IPS-18a (cell line): ENCODE results near the gene FMOD.
"Not testable (repeated sequence)": the region's sequence is repeated elsewhere in the genome, so short reads cannot be mapped to it uniquely, and the experiment has no call there.

Experiments used
- H3K27ac ChIP-seq: one replicate; pipeline ENCODE4 v1.5.1; 2013; ENCODE audit warnings: low read length
- H3K27me3 ChIP-seq: one replicate; pipeline ENCODE4 v1.6.1; 2013; ENCODE audit warnings: mild to moderate bottlenecking, low read length; ENCODE audit not compliant: control insufficient read depth, insufficient read depth
- H3K36me3 ChIP-seq: one replicate; pipeline ENCODE4 v1.6.1; 2013; ENCODE audit warnings: low read depth, low read length; ENCODE audit not compliant: control insufficient read depth
- H3K4me1 ChIP-seq: one replicate; pipeline ENCODE4 v1.6.1; 2013; ENCODE audit warnings: low read depth, low read length; ENCODE audit not compliant: control insufficient read depth
- H3K4me3 ChIP-seq: one replicate; pipeline ENCODE4 v1.5.1; 2013; ENCODE audit warnings: low read length
- H3K9ac ChIP-seq: one replicate; pipeline ENCODE4 v1.6.1; 2013; ENCODE audit warnings: mild to moderate bottlenecking, low read length, moderate library complexity
- H3K9me3 ChIP-seq: one replicate; pipeline ENCODE4 v1.6.1; 2013; ENCODE audit warnings: low read depth, low read length; ENCODE audit not compliant: control insufficient read depth

FMOD gene

GRCh38 chr1:203323587-203323986 lies 27.3 kb downstream of the FMOD start:
- Histone ChIP-seq H3K9ac (no peak overlapping the region), H3K4me1 (peaks cover 42% of the 10 kb centered on the region), H3K9me3 (no peaks in the 10 kb centered on the region), H3K27me3 (peaks cover 46% of the 10 kb centered on the region), H3K36me3 (no peaks in the 10 kb centered on the region), H3K27ac (no peak overlapping the region), H3K4me3 (no peak overlapping the region)

- no peak overlapping the region for H3K27ac ChIP-seq
- no peaks in the 10 kb centered on the region for H3K36me3 ChIP-seq
- no peak overlapping the region for H3K9ac ChIP-seq
- H3K27me3 ChIP-seq = peaks cover 45% of the 10 kb centered on the region
- no peaks in the 10 kb centered on the region for H3K9me3 ChIP-seq
- H3K4me1 ChIP-seq = peaks cover 35% of the 10 kb centered on the region
- no peak overlapping the region for H3K4me3 ChIP-seq
Observed at GRCh38 chr1:203322500-203323179, 28.3 kb downstream of the FMOD start.

- Histone ChIP-seq H3K36me3 (no peaks in the 10 kb centered on the region), H3K4me3 (no peak overlapping the region), H3K4me1 (peaks cover 29% of the 10 kb centered on the region), H3K27me3 (peaks cover 51% of the 10 kb centered on the region), H3K27ac (no peak overlapping the region), H3K9ac (no peak overlapping the region), H3K9me3 (no peaks in the 10 kb centered on the region)
Observed at GRCh38 chr1:203321273-203322052, 29.5 kb downstream of the FMOD start.

- Histone ChIP-seq H3K9ac (no peak overlapping the region), H3K9me3 (no peaks in the 10 kb centered on the region), H3K4me1 (peaks cover 22% of the 10 kb centered on the region), H3K27ac (no peak overlapping the region), H3K36me3 (no peaks in the 10 kb centered on the region), H3K4me3 (no peak overlapping the region), H3K27me3 (peaks cover 43% of the 10 kb centered on the region)
Observed at GRCh38 chr1:203320591-203321272, 30.2 kb downstream of the FMOD start.

GRCh38 chr1:203318229-203318517 lies 32.7 kb downstream of the FMOD start:
- H3K4me1 ChIP-seq = peaks cover 6% of the 10 kb centered on the region
- H3K27ac ChIP-seq = no peak overlapping the region
- H3K27me3 ChIP-seq = peaks cover 30% of the 10 kb centered on the region
- H3K9me3 ChIP-seq = no peaks in the 10 kb centered on the region
- H3K9ac ChIP-seq = no peak overlapping the region
- H3K4me3 ChIP-seq = no peak overlapping the region
- H3K36me3 ChIP-seq = no peaks in the 10 kb centered on the region

GRCh38 chr1:203317429-203318228 lies 33.3 kb downstream of the FMOD start:
- H3K4me1 ChIP-seq = peaks cover 6% of the 10 kb centered on the region
- no peak overlapping the region for H3K4me3 ChIP-seq
- H3K9ac ChIP-seq = no peak overlapping the region
- H3K27me3 ChIP-seq = peaks cover 27% of the 10 kb centered on the region
- H3K9me3 ChIP-seq = no peaks in the 10 kb centered on the region
- no peak overlapping the region for H3K27ac ChIP-seq
- H3K36me3 ChIP-seq = no peaks in the 10 kb centered on the region

- Histone ChIP-seq H3K27me3 (peaks cover 30% of the 10 kb centered on the region), H3K4me3 (no peak overlapping the region), H3K9ac (no peak overlapping the region), H3K36me3 (no peaks in the 10 kb centered on the region), H3K4me1 (peaks cover 6% of the 10 kb centered on the region), H3K9me3 (no peaks in the 10 kb centered on the region), H3K27ac (no peak overlapping the region)
Observed at GRCh38 chr1:203316626-203317093, 34.3 kb downstream of the FMOD start.

- H3K27ac ChIP-seq, H3K4me1 ChIP-seq, H3K4me3 ChIP-seq, H3K36me3 ChIP-seq, H3K9ac ChIP-seq, H3K9me3 ChIP-seq: not testable (repeated sequence)
- H3K27me3 ChIP-seq = peaks cover 45% of the 10 kb centered on the region
Observed at GRCh38 chr1:203314025-203314759, 36.7 kb downstream of the FMOD start.

- no peaks in the 10 kb centered on the region for H3K9me3 ChIP-seq
- H3K4me3 ChIP-seq = no peak overlapping the region
- peaks cover 25% of the 10 kb centered on the region for H3K4me1 ChIP-seq
- no peak overlapping the region for H3K9ac ChIP-seq
- no peak overlapping the region for H3K27ac ChIP-seq
- no peaks in the 10 kb centered on the region for H3K36me3 ChIP-seq
- peaks cover 56% of the 10 kb centered on the region for H3K27me3 ChIP-seq
Observed at GRCh38 chr1:203311368-203312301, 39.3 kb downstream of the FMOD start.

- H3K27me3 ChIP-seq = peaks cover 79% of the 10 kb centered on the region
- H3K4me1 ChIP-seq = peaks cover 37% of the 10 kb centered on the region
- H3K4me3 ChIP-seq = no peak overlapping the region
- H3K36me3 ChIP-seq = no peaks in the 10 kb centered on the region
- H3K27ac ChIP-seq = no peak overlapping the region
- H3K9me3 ChIP-seq = no peaks in the 10 kb centered on the region
- no peak overlapping the region for H3K9ac ChIP-seq
Observed at GRCh38 chr1:203308923-203309331, 42.0 kb downstream of the FMOD start.
